ENCODE results near the gene ARID3B.

ARID3B gene

DNA sequence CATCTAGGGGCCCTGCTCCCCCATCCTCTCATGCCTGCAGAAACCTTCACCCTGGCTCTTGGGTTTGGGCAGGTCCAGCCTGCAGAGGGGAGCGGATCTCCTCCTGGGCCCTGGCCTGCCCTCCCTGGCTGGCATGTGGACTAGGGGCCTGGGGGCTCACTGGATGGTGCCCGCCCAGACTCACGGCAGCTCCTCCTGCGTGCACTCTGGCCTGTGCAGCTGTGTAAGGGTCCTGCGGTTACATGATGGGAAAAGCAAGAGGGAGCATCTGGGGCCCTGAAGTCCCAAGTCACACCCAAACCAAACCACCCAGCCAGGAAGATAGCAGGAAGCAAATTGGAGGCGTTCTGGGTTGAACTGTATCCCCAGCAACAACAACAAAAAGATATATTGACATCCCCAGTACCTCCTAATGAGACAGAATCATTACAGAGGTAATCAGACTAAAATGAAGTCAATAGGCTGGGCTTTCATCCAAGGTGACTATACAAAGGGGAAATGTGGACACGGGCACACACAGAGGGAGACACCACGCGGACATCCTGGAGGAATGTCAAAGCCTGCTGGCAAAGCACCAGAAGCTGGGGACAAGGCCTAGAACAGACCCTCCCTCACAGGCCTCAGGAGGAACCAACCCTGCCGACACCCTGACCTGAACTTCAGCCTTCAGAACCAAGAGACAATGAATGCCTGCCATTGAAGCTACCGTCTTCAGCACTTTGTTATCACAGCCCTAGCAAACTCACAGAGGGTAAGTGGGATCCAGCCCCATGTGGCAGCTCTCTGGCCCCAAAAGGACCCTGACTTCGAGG, 64.2 kb downstream of the ARID3B start:
- DNase-seq (ENCODE audit: low read depth): no peak

DNA sequence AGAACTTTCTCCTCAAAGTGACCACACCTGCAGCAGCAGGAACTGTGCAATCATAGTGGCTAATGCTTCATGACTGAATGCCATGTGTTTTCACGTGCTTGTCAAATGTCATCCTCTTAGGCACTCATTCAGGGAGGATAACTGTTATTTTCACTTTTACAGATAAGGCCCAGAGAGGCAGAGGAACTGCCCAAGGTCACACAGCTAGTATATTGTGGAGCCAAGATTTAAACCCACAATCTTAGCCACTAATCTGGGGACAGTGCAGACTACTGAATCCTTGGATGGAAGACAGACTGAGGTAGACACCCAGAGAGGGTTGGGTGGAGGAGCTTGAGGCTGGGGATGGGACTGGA, 64.8 kb downstream of the ARID3B start:
- no peak for DNase-seq (ENCODE audit: low read depth)

DNA sequence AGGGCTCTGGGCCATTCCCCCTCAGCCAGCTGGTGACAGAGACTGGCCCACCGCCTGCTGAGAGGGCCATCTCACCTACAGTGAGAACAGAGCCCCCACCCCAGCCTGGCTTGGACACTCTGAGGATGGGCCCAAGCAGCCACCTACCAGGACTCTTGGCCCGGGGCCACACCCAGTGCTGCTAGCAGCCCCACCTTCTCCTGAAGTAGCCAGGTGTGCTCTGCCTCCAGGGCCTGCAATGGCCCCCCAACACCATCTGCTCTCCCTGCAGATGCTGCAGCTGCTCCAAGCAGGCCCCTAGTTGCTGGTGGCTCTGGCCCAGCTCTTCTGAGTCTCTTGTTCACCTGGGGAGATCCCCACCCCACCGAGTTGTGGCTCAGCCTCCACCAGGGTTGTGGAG, 67.8 kb downstream of the ARID3B start:
- no peak for DNase-seq (ENCODE audit: low read depth)

DNA sequence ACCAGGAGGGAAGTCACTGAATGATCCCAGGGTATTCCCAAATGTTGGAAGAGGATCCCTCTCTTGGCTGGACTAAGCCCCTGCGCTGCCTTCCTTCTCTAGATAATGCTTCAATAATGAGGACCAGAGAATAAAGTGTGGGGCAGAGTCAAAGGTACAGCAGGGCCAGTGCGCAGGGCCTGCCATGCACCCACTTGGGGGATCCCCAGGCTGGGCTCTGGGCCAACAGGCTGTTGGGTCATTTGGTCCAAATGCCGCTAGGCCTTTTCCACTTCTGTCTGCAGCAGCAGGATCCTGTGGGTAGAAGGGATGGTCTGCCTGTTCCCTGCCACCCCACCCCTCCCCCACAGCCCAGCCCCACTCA, 68.9 kb downstream of the ARID3B start:
- DNase-seq (ENCODE audit: low read depth): no peak

DNA sequence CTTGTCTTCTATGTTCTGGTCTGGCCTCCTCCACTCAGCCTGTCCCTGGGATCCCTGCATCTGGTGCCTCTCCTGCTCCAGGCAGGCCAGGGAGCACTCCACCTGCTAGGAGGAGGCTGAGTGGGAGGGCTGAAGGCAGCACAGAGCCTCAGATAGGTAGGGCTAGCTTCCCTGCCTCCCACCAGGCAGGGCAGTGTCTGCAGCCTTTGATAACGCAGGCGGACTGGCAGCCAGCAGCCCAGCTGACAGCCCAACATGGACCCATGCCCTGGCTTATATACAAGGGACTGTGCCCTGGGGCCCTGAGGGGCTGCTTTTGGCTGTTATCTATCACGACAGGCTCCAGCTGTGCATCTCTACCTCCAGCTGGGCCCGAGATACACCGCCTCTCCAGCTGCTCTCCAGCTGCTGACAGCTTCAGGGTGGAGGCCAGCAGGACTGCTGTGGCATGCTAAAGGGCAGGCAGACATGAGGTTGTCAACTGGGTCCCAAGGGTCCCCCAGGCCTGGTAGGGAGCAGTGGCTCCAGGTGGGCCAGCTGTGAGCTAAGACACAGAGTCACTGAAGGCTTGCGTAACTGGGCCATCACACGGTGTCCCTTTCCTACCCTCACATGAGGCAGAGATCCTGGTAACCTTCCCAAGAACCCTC, 69.4 kb downstream of the ARID3B start:
- no peak for DNase-seq (ENCODE audit: low read depth)

DNA sequence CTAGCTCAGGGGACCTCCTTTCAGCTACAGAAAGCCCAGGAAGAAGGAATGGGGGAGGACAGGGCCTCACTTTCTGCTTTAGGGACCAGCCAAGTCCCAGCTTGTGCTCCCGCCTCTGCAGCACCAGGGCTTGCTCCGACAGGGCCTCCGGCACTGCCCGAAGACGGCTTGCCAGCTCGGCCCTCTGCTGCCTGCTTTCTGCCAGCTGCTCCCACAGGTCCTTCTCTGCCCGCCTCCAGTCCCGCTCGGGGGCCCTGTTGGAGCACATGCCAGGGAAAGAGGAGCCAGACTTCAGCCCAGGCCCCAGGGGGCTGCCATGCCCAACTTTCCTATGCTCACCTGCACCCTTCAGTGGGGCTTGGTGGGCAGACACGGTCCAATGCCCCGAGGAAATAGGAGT, 70.3 kb downstream of the ARID3B start:
- DNase-seq (ENCODE audit: low read depth): no peak

DNA sequence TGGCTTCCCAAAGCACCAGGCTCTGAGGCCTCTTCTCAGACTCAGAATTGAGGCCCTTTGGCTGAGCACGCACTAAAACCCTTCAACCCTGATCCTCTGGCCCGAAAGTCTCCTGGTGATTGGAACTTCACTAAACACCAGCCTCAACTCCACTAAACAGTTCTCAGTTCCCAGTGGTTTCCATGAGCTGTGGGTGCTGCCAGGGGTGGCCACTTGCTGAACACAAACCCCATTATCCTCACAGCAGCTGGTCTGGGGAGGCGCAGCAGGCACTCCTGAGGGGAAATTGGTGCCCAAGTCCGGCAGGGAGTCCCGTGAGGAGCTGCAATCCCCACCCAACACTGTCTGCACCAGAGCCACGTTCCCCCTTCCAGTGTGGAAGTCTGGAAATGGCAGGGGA, 70.8 kb downstream of the ARID3B start:
- DNase-seq (ENCODE audit: low read depth): no peak

DNA sequence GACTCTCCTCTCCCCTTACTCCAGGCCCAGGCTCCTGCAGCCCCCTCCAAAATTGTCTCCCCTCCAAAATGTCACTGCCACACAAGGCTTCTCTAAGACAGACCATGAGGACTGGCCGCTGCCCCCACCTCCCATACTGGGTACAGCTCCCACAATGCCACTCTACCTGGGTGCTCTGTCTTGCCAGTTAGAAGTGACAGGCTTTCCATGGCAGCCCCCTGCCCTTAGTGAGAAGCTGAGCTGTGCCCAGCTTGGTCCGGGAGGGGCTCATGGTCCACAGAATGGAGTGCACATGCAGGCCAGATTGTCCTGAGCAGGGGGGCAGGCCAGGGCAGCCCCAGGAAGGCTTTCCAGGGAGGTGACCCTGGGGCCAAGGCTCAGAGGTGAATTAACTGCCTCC, 71.7 kb downstream of the ARID3B start:
- DNase-seq (ENCODE audit: low read depth): no peak

DNA sequence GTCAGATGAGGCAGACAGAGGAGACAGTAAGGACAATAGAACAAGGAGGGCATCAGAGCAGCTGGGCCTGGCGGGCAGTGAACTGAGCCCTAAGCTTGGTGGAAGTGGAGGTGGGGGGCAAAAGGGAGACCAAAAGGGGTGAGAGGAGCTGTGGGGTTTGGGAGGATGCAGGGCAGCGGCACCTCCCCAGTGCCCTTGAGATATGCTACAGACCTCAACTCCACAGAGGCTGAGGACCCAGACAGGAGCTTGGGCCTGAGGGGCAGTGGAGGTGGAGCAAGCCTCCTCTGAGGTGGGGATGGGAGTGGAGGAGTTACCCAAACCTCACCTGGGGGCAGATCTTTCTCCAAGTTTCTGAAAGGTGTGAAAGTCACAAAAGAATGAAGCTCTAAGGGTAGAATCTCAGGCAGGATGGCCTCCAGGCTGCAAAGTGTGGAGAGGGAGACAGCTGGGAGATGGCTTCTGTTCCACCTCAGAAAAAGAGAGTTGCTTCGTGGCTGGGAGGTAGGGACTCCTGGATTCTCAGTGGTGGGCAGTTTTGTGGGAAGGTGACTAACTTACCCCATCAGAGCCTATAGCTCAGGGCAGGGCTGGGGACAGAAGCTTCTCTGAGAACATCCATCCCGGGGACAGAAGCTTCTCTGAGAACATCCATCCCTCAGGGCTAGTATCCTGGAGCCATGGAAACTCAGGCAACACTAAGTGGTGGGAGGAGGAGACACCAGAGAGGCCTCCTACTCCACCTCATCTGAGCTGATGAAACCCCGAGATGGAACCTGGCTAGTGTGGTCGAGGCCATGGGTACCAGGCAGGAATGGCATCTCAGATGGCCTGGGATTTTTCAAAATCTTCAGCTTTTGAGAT, 72.3 kb downstream of the ARID3B start:
- DNase-seq (ENCODE audit: low read depth): no peak

DNA sequence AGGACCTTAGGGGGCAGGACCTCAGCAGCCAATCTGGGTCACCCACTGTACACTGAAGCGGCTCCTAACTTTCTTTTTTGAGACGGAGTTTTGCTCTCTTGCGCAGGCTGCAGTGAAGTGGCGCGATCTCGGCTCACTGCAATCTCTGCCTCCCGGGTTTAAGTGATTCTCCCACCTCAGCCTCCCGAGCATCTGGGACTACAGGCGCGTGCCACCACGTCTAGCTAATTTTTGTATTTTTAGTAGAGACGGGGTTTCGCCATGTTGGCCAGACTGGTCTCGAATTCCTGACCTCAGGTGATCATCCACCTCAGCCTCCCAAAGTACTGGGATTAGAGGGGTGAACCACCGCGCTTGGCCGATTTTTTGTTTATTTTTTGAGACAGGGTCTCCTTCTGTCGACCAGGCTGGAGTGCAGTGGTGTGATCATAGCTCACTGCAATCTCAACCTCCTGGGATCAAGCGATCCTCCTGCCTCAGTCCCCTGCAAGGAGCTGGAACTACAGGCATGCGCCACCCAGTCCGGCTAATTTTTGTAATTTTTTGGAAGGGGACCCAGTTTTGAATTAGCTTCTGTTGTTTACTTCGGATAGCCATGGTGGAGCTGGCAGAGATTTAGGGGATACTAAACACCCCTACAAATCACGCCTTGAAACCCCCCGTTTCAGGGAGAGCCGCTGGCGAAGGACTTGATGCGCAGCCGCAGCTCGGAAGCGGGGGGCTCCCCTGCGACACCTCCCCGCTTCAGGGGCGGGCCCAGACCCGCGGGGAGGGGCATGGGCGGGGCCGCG, 73.1 kb downstream of the ARID3B start:
- DNase-seq (ENCODE audit: low read depth): no peak

DNA sequence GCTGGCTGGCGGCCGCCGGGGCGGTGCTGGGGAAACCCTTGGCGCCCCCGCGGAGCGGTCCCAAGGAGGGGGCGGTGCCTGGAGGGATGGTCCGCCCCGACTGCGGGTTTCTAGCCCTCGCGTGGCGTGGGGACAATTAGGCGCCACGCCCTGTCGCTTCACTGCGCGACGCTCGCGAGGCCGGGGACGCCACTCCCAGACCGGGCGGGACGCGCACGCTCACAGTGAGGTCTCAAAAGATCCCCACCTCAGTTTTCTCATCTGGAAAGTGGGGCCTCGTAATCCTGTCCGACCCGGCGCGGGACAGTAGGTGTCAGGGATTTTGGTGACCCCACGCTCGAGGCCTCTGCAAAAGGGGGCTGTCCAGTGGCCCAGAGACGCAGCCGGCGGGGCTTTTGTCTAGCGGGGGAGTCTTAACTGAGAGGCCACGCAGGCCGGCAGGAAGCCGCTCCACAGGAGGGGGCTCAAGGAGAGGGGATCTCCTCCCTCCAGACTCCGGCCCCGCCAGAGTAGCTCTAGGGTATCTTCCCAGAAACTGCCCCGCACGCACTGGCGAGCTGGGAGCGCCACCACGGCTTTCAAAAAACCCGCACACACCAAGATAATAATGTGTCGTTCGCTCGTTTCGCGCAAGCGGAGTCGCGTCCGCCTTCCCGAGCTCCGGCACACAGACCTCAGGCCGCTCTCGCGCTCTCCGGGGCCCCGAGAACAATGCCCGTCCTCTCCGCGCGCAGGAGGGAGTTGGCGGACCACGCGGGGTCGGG, 73.9 kb downstream of the ARID3B start:
- peak; percentile 82 for DNase-seq (ENCODE audit: low read depth)

DNA sequence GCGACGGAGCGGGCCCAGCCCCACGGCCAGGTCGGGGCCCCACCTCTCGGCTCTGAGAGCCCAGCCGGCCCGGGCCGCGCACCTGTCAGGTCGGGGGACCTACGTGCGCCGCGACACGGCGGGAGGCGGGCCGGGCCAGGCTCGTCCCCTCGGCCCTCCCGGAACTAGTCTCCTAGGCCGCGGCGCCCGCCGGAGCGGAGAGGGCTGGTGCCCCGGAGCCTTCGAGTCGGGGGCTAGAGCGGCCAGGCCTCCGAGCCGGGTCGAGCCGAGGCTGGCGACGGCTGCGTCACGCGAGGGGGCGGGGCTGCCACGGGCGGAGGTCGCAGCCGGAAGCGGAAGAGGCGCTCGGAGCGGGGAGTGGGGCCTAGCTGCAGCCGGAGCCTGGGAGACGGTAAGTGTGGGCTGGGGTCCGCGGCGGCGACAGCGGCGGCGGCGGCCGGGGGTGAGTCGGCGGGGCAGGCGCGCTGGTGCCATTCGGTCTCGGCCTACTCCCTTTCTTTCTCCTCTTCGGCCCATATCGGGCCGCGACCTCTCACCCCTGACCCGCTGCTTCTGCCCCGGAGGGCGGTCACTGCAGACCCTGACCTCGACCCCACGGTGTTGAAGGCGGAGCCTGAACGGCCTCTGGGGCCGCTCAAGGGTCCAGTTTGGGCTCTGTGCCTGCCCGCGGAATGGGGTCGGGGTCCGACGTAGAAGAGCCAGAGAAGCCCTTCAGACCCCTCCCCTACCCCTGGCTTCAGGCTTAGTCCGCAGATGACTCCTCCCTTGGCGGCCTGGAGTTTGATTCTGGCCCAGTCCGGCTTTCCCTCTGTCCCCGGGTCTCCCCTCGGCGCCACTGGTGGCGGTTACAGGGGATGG, 74.7 kb downstream of the ARID3B start, which contains the start of gene CLK3:
Gene CLK3 (plus strand): TSS at position 329 of the 858 bp plus-strand sequence. CDS start 3,361 bp downstream, outside the sequence.
- peak; percentile 94 for DNase-seq (ENCODE audit: low read depth)

DNA sequence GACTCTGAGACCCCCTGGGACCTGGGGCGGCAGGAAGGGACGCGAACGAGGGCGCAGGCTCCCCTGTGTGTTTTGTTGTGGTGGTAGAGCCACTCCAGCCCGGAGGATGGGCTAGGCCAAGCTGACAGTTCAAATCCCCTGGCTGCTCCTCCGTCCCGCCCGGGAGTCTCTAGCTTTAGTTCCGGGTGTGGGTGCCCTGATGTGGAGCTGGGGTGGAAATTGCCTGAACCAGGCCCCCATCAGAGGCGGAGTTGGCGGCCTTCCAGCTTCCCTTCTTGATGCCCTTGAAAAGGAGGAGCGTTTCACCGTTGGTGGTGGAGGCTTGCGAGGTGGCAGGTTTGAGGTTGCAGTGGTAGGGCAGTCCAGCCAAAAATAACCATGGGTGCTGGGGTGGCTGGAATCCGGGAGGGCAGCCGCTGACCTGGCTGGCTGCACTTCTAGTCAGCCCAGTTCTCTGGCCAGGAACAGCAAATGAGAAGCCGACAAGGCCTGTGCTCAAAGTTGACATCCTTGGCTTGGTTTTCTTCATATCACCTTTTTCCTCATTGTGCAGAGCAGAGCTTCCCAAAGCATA, 75.4 kb downstream of the ARID3B start:
- DNase-seq (ENCODE audit: low read depth): peak; percentile 46

DNA sequence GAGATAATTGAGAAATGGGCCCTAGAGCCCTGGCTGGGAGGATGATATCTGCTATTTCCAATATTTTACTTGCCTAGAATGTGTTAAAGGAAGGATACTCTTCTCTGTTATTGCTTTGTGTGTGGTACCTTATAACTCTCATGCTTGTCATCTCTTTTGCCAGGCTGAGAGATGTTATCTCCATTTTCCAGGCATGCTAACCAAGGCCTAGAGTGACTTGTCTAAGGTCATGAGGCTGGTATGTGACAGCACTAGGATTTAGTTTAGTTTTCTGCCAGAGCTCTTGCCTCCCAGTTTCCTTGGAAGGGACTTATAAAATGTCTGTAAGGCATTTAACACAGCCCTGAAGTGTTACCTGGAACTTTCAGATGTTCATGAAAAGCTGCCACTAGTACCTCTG, 76.0 kb downstream of the ARID3B start:
- DNase-seq (ENCODE audit: low read depth): no peak

DNA sequence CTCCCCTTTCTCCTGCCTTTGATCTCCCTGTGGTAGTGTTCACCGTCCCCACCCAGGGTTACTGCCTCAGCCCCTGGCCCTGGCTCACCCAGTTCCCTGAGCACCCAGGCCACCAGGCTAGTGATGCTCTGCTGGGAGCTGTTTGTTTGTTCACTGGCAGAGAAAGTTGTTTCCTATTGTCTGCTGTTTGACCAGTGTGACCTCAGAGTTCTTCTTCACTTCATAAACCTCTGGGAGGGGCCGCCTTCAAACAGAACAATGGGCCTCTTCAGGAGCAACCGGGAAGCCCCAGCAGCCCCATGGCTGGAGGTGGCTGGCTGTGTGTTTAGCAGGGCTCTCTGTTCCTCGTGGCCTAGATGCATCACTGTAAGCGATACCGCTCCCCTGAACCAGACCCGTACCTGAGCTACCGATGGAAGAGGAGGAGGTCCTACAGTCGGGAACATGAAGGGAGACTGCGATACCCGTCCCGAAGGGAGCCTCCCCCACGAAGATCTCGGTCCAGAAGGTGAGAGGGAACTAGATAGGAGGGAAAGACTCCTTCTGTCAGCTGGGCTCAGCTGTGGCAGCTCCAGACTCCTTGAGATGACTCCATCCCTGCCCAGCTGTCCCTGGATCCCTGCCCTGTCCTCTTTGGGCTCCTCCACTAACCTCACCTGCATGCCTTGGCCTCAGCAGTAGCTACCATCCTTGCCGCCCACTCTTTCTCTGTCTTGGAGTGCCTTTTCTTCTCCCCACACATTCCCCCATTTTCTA, 78.0 kb downstream of the ARID3B start:
- no peak for DNase-seq (ENCODE audit: low read depth)

DNA sequence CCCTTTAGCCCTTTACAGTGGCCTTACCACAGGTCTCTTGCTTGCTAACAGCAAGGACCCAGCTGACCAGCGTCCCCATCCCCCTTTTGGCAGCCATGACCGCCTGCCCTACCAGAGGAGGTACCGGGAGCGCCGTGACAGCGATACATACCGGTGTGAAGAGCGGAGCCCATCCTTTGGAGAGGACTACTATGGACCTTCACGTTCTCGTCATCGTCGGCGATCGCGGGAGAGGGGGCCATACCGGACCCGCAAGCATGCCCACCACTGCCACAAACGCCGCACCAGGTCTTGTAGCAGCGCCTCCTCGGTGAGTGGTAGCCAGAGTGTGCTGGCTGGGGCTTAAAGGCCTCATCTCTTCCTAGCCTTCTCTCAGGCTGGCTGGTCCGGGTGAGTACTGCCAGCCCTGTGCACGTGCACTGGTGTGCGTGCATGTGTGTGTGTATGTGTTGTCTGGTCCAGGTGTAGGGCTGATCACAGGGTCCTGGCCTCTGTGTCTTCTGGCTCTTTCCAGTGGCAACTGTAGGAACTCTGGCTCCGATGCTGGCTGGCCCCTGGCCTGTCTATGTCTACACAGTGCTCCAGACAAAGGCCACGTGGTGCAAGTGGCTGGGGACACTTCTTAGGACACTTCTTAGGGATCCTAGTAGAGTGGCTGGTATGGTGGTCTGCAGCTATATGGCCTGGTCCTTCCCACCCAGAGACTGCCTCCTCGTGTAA, 79.1 kb downstream of the ARID3B start:
- DNase-seq (ENCODE audit: low read depth): no peak

DNA sequence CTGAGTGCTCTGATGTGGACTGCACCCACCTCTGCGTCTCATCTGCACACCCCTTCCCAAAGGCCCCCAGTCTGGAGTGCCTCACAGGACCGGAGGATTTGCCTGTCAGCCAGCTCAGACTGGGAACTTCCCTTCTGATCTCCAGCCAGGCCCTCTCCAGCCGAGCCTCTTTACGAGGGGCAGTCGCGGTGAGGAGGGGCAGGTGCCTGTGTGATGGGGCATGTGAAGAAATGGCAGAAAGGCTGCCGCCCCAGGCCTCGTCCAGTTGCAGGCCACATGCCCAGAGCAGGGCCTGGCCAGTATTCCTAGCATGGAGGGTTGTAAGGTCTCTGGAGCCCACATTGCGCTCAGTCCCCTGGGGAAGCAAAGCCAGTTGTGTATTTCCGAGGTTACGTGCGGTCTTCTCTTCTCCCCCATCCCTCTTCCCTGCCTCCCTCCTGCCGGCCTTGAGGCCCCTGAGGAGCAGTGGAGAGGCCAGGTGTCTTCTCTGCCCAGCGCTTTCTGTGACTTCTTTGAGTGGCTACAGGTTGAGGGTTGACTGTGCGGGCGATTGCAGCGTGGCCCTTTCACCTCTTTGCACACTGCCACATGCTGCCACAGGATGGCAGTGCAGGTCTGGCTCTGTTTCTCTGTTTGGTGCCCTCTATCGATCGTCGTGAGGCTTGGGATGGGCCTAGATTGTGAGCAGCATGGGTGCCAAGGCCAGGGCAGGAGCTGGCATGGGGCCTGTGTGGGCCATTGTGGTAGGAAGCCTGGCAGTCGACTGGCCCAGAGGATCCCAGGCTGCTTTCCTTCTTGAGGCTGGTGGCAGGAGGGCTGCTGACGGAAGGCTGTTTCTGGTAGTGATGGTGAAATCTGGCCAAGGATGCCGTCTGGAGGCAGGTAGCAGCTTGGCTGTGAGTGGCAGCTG, 79.9 kb downstream of the ARID3B start:
- peak; percentile 49 for DNase-seq (ENCODE audit: low read depth)
